ENCODE data around the gene RGMB.
"Not testable (repeated sequence)": the region's sequence is repeated elsewhere in the genome, so short reads cannot be mapped to it uniquely, and the experiment has no call there.

The RGMB gene

GRCh38 chr5:98773464-98774191, at the start of gene RGMB:
Gene RGMB (plus strand): TSS chr5:98773663. CDS start chr5:98774071, 408 bp downstream.
- Histone ChIP-seq H3K9ac (ENCODE audit: insufficient read length, low read depth) (peak within 1 kb of the TSS; percentile 85), H3K9me3 (ENCODE audit: insufficient read depth, low read length) (no peaks in the 10 kb centered on the region), H3K27me3 (ENCODE audit: insufficient read depth, insufficient read length) (peaks cover 19% of the 10 kb centered on the region), H3K4me3 (ENCODE audit: insufficient read length, low read depth) (peak within 1 kb of the TSS; percentile 75), H3K4me1 (ENCODE audit: insufficient read depth, insufficient read length) (peaks cover 6% of the 10 kb centered on the region), H3K36me3 (ENCODE audit: insufficient read depth, insufficient read length, low read length) (peaks cover 4% of the 10 kb centered on the region)
- peak; percentile 96 for DNase-seq (ENCODE audit: low read depth, low spot score)
- TF ChIP-seq SUZ12 (IDR thresholded peaks at IDR 0.05; ENCODE audit: extremely low read depth, insufficient read depth, insufficient read length) = no peak
- no peak for TF ChIP-seq YY1 (IDR thresholded peaks at IDR 0.05; ENCODE audit: insufficient read depth, insufficient read length)
- no peak for TF ChIP-seq ZNF274 (IDR thresholded peaks at IDR 0.05; ENCODE audit: low read depth, low read length)

- H3K9ac ChIP-seq (ENCODE audit: insufficient read length, low read depth) = no peak overlapping the region
- H3K4me3 ChIP-seq (ENCODE audit: insufficient read length, low read depth) = no peak overlapping the region
- no peaks in the 10 kb centered on the region for H3K27me3 ChIP-seq (ENCODE audit: insufficient read depth, insufficient read length)
- no peaks in the 10 kb centered on the region for H3K9me3 ChIP-seq (ENCODE audit: insufficient read depth, low read length)
- no peaks in the 10 kb centered on the region for H3K4me1 ChIP-seq (ENCODE audit: insufficient read depth, insufficient read length)
- no peaks in the 10 kb centered on the region for H3K36me3 ChIP-seq (ENCODE audit: insufficient read depth, insufficient read length, low read length)
- DNase-seq (ENCODE audit: low read depth, low spot score) = no peak
- TF ChIP-seq SUZ12 (IDR thresholded peaks at IDR 0.05; ENCODE audit: extremely low read depth, insufficient read depth, insufficient read length) (no peak), YY1 (IDR thresholded peaks at IDR 0.05; ENCODE audit: insufficient read depth, insufficient read length) (no peak), ZNF274 (IDR thresholded peaks at IDR 0.05; ENCODE audit: low read depth, low read length) (no peak)
Measured at GRCh38 chr5:98726258-98726657, 47.2 kb upstream of the RGMB start.

- Histone ChIP-seq H3K9ac (ENCODE audit: insufficient read length, low read depth) (no peak overlapping the region), H3K36me3 (ENCODE audit: insufficient read depth, insufficient read length, low read length) (no peaks in the 10 kb centered on the region), H3K4me1 (ENCODE audit: insufficient read depth, insufficient read length) (no peaks in the 10 kb centered on the region), H3K9me3 (ENCODE audit: insufficient read depth, low read length) (no peaks in the 10 kb centered on the region), H3K27me3 (ENCODE audit: insufficient read depth, insufficient read length) (no peaks in the 10 kb centered on the region), H3K4me3 (ENCODE audit: insufficient read length, low read depth) (no peak overlapping the region)
- DNase-seq (ENCODE audit: low read depth, low spot score) = no peak
- TF ChIP-seq ZNF274 (IDR thresholded peaks at IDR 0.05; ENCODE audit: low read depth, low read length) = no peak
- no peak for TF ChIP-seq YY1 (IDR thresholded peaks at IDR 0.05; ENCODE audit: insufficient read depth, insufficient read length)
- no peak for TF ChIP-seq SUZ12 (IDR thresholded peaks at IDR 0.05; ENCODE audit: extremely low read depth, insufficient read depth, insufficient read length)
Measured at GRCh38 chr5:98727686-98728085, 45.8 kb upstream of the RGMB start.

- H3K4me3 ChIP-seq (ENCODE audit: insufficient read length, low read depth) = no peak overlapping the region
- H3K27me3 ChIP-seq (ENCODE audit: insufficient read depth, insufficient read length) = no peaks in the 10 kb centered on the region
- peaks cover 13% of the 10 kb centered on the region; the same call in 1 of the 2 replicates for H3K9me3 ChIP-seq (ENCODE audit: insufficient read depth, low read length)
- TF ChIP-seq ZNF274 (IDR thresholded peaks at IDR 0.05; ENCODE audit: low read depth, low read length) (no peak), SUZ12 (IDR thresholded peaks at IDR 0.05; ENCODE audit: extremely low read depth, insufficient read depth, insufficient read length) (no peak), YY1 (IDR thresholded peaks at IDR 0.05; ENCODE audit: insufficient read depth, insufficient read length) (no peak)
- DNase-seq (ENCODE audit: low read depth, low spot score) = no peak
- no peak overlapping the region for H3K9ac ChIP-seq (ENCODE audit: insufficient read length, low read depth)
- no peaks in the 10 kb centered on the region for H3K4me1 ChIP-seq (ENCODE audit: insufficient read depth, insufficient read length)
- H3K36me3 ChIP-seq (ENCODE audit: insufficient read depth, insufficient read length, low read length) = no peaks in the 10 kb centered on the region
Measured at GRCh38 chr5:98734646-98735045, 38.8 kb upstream of the RGMB start.

- Histone ChIP-seq H3K36me3 (ENCODE audit: insufficient read depth, insufficient read length, low read length) (no peaks in the 10 kb centered on the region), H3K9me3 (ENCODE audit: insufficient read depth, low read length) (peaks cover 13% of the 10 kb centered on the region; the same call in 1 of the 2 replicates), H3K4me1 (ENCODE audit: insufficient read depth, insufficient read length) (no peaks in the 10 kb centered on the region), H3K4me3 (ENCODE audit: insufficient read length, low read depth) (no peak overlapping the region), H3K27me3 (ENCODE audit: insufficient read depth, insufficient read length) (no peaks in the 10 kb centered on the region), H3K9ac (ENCODE audit: insufficient read length, low read depth) (no peak overlapping the region)
- TF ChIP-seq SUZ12 (IDR thresholded peaks at IDR 0.05; ENCODE audit: extremely low read depth, insufficient read depth, insufficient read length) = no peak
- no peak for TF ChIP-seq YY1 (IDR thresholded peaks at IDR 0.05; ENCODE audit: insufficient read depth, insufficient read length)
- no peak for TF ChIP-seq ZNF274 (IDR thresholded peaks at IDR 0.05; ENCODE audit: low read depth, low read length)
- no peak for DNase-seq (ENCODE audit: low read depth, low spot score)
Measured at GRCh38 chr5:98735806-98736507, 37.5 kb upstream of the RGMB start.

- Histone ChIP-seq H3K36me3 (ENCODE audit: insufficient read depth, insufficient read length, low read length) (no peaks in the 10 kb centered on the region), H3K4me3 (ENCODE audit: insufficient read length, low read depth) (no peak overlapping the region), H3K4me1 (ENCODE audit: insufficient read depth, insufficient read length) (no peaks in the 10 kb centered on the region), H3K9me3 (ENCODE audit: insufficient read depth, low read length) (peaks cover 13% of the 10 kb centered on the region; the same call in 1 of the 2 replicates), H3K9ac (ENCODE audit: insufficient read length, low read depth) (no peak overlapping the region), H3K27me3 (ENCODE audit: insufficient read depth, insufficient read length) (no peaks in the 10 kb centered on the region)
- no peak for DNase-seq (ENCODE audit: low read depth, low spot score)
- TF ChIP-seq SUZ12 (IDR thresholded peaks at IDR 0.05; ENCODE audit: extremely low read depth, insufficient read depth, insufficient read length) = no peak
- TF ChIP-seq YY1 (IDR thresholded peaks at IDR 0.05; ENCODE audit: insufficient read depth, insufficient read length) = no peak
- no peak for TF ChIP-seq ZNF274 (IDR thresholded peaks at IDR 0.05; ENCODE audit: low read depth, low read length)
Measured at GRCh38 chr5:98736753-98737152, 36.7 kb upstream of the RGMB start.

- H3K4me3 ChIP-seq (ENCODE audit: insufficient read length, low read depth); H3K36me3 ChIP-seq (ENCODE audit: insufficient read depth, insufficient read length, low read length); H3K9ac ChIP-seq (ENCODE audit: insufficient read length, low read depth); H3K27me3 ChIP-seq (ENCODE audit: insufficient read depth, insufficient read length); DNase-seq (ENCODE audit: low read depth, low spot score); H3K4me1 ChIP-seq (ENCODE audit: insufficient read depth, insufficient read length): not testable (repeated sequence)
- H3K9me3 ChIP-seq (ENCODE audit: insufficient read depth, low read length) = peaks cover 13% of the 10 kb centered on the region; the same call in 1 of the 2 replicates
Measured at GRCh38 chr5:98737441-98737840, 36.0 kb upstream of the RGMB start.

GRCh38 chr5:98738481-98739149, 34.8 kb upstream of the RGMB start:
- H3K27me3 ChIP-seq (ENCODE audit: insufficient read depth, insufficient read length); H3K4me1 ChIP-seq (ENCODE audit: insufficient read depth, insufficient read length); H3K4me3 ChIP-seq (ENCODE audit: insufficient read length, low read depth); H3K36me3 ChIP-seq (ENCODE audit: insufficient read depth, insufficient read length, low read length); H3K9ac ChIP-seq (ENCODE audit: insufficient read length, low read depth); DNase-seq (ENCODE audit: low read depth, low spot score): not testable (repeated sequence)
- peaks cover 13% of the 10 kb centered on the region; the same call in 1 of the 2 replicates for H3K9me3 ChIP-seq (ENCODE audit: insufficient read depth, low read length)
